Measurements from ENCODE around the gene ASIC3.
A peak's percentile ranks its signal among the peaks of the same experiment; 100 is the strongest.
"Not testable (repeated sequence)": the region's sequence is repeated elsewhere in the genome, so short reads cannot be mapped to it uniquely, and the experiment has no call there.

Gene ASIC3

DNA sequence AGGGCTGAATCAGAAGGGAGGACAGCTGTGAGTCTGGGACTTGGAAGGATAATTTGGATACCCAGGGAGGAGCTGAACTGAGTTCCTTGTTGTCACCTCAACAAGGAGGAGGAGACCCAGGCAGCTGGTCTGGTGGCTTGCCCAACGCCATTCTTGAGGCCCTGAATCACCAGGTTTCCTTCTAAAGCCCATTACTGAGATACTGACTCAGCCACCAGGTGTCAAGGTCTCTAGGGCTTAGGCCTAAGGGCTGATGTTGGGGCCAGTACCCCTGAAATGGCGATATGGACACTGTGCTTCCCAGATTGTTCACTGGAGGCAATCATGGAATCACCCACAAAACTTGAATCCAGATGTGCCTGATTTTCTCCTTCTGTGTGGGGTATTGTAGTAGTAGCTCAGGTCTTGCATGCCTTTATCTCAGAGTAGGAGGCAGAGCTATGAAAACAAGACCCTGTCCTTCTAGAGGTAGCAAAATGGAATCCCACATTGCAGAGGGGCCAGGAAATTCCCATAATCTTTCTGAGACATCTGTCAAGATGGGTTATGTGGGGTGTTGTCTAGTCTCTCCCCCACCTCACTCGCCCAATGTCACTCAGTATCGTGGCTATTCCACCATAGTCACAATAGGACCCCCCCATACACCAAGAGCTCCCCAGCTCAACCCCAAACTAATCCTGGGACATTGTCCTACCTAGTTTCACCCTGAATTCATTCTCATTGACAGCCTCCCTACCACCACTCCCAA is 22.2 kb upstream of the ASIC3 start:
- no peak overlapping the region for H2AFZ ChIP-seq (ENCODE audit: low read length, unreplicated experiment)

GRCh38 chr7:151026771-151027727 is 21.3 kb upstream of the ASIC3 start:
- not testable (repeated sequence) for H3K4me3 ChIP-seq (ENCODE audit: low read depth, low read length); H3K36me3 ChIP-seq (ENCODE audit: insufficient read depth, low read length); H3K27ac ChIP-seq (ENCODE audit: low read depth, low read length); H3K4me1 ChIP-seq (ENCODE audit: control insufficient read depth, insufficient read depth, low read length, unreplicated experiment); H3K27me3 ChIP-seq (ENCODE audit: insufficient read depth, low read length); H3K79me2 ChIP-seq (ENCODE audit: control insufficient read depth, insufficient read depth, low read length, unreplicated experiment)
- H2AFZ ChIP-seq (ENCODE audit: low read length, unreplicated experiment) = peak overlapping the region; percentile 75

More for the DNA sequence above, 22.2 kb upstream of the ASIC3 start:
- Histone ChIP-seq H3K79me2 (ENCODE audit: control insufficient read depth, insufficient read depth, low read length, unreplicated experiment) (peaks cover 9% of the 10 kb centered on the region), H3K36me3 (ENCODE audit: insufficient read depth, low read length) (no peaks in the 10 kb centered on the region), H3K4me3 (ENCODE audit: low read depth, low read length) (no peak overlapping the region), H3K4me1 (ENCODE audit: control insufficient read depth, insufficient read depth, low read length, unreplicated experiment) (peaks cover 8% of the 10 kb centered on the region), H3K27me3 (ENCODE audit: insufficient read depth, low read length) (no peaks in the 10 kb centered on the region), H3K27ac (ENCODE audit: low read depth, low read length) (no peak overlapping the region)

GRCh38 chr7:151027728-151028130 is 20.6 kb upstream of the ASIC3 start:
- peak overlapping the region; percentile 75 for H2AFZ ChIP-seq (ENCODE audit: low read length, unreplicated experiment)
- H3K27ac ChIP-seq (ENCODE audit: low read depth, low read length) = peak overlapping the region; percentile 49
- H3K4me3 ChIP-seq (ENCODE audit: low read depth, low read length) = peak overlapping the region; percentile 81
- not testable (repeated sequence) for H3K27me3 ChIP-seq (ENCODE audit: insufficient read depth, low read length); H3K4me1 ChIP-seq (ENCODE audit: control insufficient read depth, insufficient read depth, low read length, unreplicated experiment); H3K36me3 ChIP-seq (ENCODE audit: insufficient read depth, low read length); H3K79me2 ChIP-seq (ENCODE audit: control insufficient read depth, insufficient read depth, low read length, unreplicated experiment)

GRCh38 chr7:151028131-151028947 is 20.0 kb upstream of the ASIC3 start, which contains the start of gene ABCB8:
TSS of gene ABCB8 (plus strand) at chr7:151028450. CDS start at chr7:151028516, 66 bp downstream.
- H3K36me3 ChIP-seq (ENCODE audit: insufficient read depth, low read length) = no peaks in the 10 kb centered on the region
- H2AFZ ChIP-seq (ENCODE audit: low read length, unreplicated experiment) = peak within 1 kb of the TSS; percentile 75
- peaks cover 9% of the 10 kb centered on the region for H3K79me2 ChIP-seq (ENCODE audit: control insufficient read depth, insufficient read depth, low read length, unreplicated experiment)
- peak within 1 kb of the TSS; percentile 58 for H3K27ac ChIP-seq (ENCODE audit: low read depth, low read length)
- H3K27me3 ChIP-seq (ENCODE audit: insufficient read depth, low read length) = no peaks in the 10 kb centered on the region
- H3K4me1 ChIP-seq (ENCODE audit: control insufficient read depth, insufficient read depth, low read length, unreplicated experiment) = peaks cover 8% of the 10 kb centered on the region
- peak within 1 kb of the TSS; percentile 81 for H3K4me3 ChIP-seq (ENCODE audit: low read depth, low read length)

- Histone ChIP-seq H3K79me2 (ENCODE audit: control insufficient read depth, insufficient read depth, low read length, unreplicated experiment) (peaks cover 9% of the 10 kb centered on the region), H3K36me3 (ENCODE audit: insufficient read depth, low read length) (no peaks in the 10 kb centered on the region), H3K27me3 (ENCODE audit: insufficient read depth, low read length) (no peaks in the 10 kb centered on the region), H2AFZ (ENCODE audit: low read length, unreplicated experiment) (peak overlapping the region; percentile 51), H3K27ac (ENCODE audit: low read depth, low read length) (peak overlapping the region; percentile 58), H3K4me1 (ENCODE audit: control insufficient read depth, insufficient read depth, low read length, unreplicated experiment) (peaks cover 8% of the 10 kb centered on the region), H3K4me3 (ENCODE audit: low read depth, low read length) (peak overlapping the region; percentile 81)
Measured at GRCh38 chr7:151028948-151029501, 19.3 kb upstream of the ASIC3 start.

DNA sequence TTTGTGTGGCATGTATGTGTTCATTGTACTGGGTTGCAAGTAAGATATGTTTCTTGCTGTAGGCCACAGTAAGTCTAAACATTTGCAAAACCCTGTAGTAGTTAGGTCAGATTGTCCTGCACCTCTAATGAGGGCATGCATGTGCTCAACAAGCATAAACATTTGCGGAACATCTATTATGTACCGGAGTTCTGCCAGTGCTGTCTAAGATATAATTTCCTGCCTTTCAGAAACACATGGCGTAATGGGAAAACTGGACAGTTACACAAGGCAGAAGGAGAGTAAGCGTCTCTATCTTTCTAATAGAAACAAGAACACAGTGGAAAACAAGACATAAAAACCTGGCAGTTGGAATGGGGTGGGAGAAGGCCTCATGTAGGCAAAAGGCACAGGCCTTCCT is 17.3 kb upstream of the ASIC3 start:
- peaks cover 8% of the 10 kb centered on the region for H3K4me1 ChIP-seq (ENCODE audit: control insufficient read depth, insufficient read depth, low read length, unreplicated experiment)
- no peaks in the 10 kb centered on the region for H3K27me3 ChIP-seq (ENCODE audit: insufficient read depth, low read length)
- H3K27ac ChIP-seq (ENCODE audit: low read depth, low read length) = no peak overlapping the region
- H3K4me3 ChIP-seq (ENCODE audit: low read depth, low read length) = no peak overlapping the region
- no peaks in the 10 kb centered on the region for H3K36me3 ChIP-seq (ENCODE audit: insufficient read depth, low read length)
- H3K79me2 ChIP-seq (ENCODE audit: control insufficient read depth, insufficient read depth, low read length, unreplicated experiment) = peaks cover 9% of the 10 kb centered on the region
- H2AFZ ChIP-seq (ENCODE audit: low read length, unreplicated experiment) = no peak overlapping the region

DNA sequence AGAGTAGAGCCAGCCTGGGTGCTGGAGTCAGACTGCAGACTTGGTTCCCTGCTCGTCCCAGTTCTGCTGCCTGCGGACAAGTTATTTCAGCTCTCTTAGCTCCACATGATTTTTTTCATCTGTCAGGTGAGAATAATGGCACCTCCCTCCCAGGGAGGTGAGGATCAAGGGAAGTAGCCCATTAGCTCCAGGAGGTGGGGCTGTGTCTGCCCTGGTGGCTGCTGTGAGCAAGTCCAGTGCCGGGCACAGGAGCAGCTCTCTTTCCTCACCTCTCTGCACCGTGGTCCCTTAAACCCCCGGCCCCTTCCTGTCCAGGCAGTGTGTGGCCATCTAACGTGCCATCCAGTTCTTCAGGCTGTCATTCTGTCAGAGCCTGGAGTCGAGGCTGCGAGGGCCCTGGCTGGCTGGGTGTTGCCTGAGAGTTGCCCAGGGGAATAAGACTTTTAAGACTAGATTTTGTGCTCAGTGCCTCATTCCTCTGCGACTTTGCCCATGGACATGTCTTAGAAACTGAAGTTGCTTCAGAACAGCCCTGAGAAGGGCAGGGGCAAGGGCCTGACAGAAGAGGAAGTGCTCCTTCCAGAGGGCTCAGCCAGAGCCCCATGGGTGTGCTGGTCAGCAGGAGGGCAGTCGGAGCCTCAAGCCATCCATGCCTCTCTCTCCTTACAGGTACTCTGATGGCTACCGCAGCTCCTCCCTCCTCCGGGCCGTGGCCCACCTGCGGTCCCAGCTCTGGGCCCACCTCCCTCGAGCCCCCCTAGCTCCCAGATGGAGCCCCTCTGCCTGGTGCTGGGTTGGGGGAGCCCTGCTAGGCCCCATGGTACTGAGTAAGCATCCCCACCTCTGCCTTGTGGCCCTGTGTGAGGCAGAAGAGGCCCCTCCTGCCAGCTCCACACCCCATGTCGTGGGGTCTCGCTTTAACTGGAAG is 15.1 kb upstream of the ASIC3 start:
- peaks cover 4% of the 10 kb centered on the region; the same call in 1 of the 2 replicates for H3K36me3 ChIP-seq (ENCODE audit: insufficient read depth, low read length)
- H3K4me1 ChIP-seq (ENCODE audit: control insufficient read depth, insufficient read depth, low read length, unreplicated experiment) = peaks cover 10% of the 10 kb centered on the region
- H3K79me2 ChIP-seq (ENCODE audit: control insufficient read depth, insufficient read depth, low read length, unreplicated experiment) = peaks cover 9% of the 10 kb centered on the region
- H2AFZ ChIP-seq (ENCODE audit: low read length, unreplicated experiment) = no peak overlapping the region
- H3K27ac ChIP-seq (ENCODE audit: low read depth, low read length) = no peak overlapping the region
- H3K27me3 ChIP-seq (ENCODE audit: insufficient read depth, low read length) = no peaks in the 10 kb centered on the region
- no peak overlapping the region for H3K4me3 ChIP-seq (ENCODE audit: low read depth, low read length)

GRCh38 chr7:151033864-151034249 is 14.5 kb upstream of the ASIC3 start:
- Histone ChIP-seq H3K79me2 (ENCODE audit: control insufficient read depth, insufficient read depth, low read length, unreplicated experiment) (peaks cover 8% of the 10 kb centered on the region), H3K36me3 (ENCODE audit: insufficient read depth, low read length) (peaks cover 4% of the 10 kb centered on the region; the same call in 1 of the 2 replicates)

GRCh38 chr7:151034312-151035025 is 13.9 kb upstream of the ASIC3 start:
- peaks cover 4% of the 10 kb centered on the region; the same call in 1 of the 2 replicates for H3K36me3 ChIP-seq (ENCODE audit: insufficient read depth, low read length)
- H2AFZ ChIP-seq (ENCODE audit: low read length, unreplicated experiment) = no peak overlapping the region
- peaks cover 16% of the 10 kb centered on the region for H3K4me1 ChIP-seq (ENCODE audit: control insufficient read depth, insufficient read depth, low read length, unreplicated experiment)
- H3K27ac ChIP-seq (ENCODE audit: low read depth, low read length) = no peak overlapping the region
- no peaks in the 10 kb centered on the region for H3K27me3 ChIP-seq (ENCODE audit: insufficient read depth, low read length)
- H3K79me2 ChIP-seq (ENCODE audit: control insufficient read depth, insufficient read depth, low read length, unreplicated experiment) = peaks cover 4% of the 10 kb centered on the region
- no peak overlapping the region for H3K4me3 ChIP-seq (ENCODE audit: low read depth, low read length)

More at GRCh38 chr7:151033864-151034249, 14.5 kb upstream of the ASIC3 start:
- H3K27ac ChIP-seq (ENCODE audit: low read depth, low read length) = no peak overlapping the region
- H3K4me1 ChIP-seq (ENCODE audit: control insufficient read depth, insufficient read depth, low read length, unreplicated experiment) = peaks cover 16% of the 10 kb centered on the region
- H3K4me3 ChIP-seq (ENCODE audit: low read depth, low read length) = no peak overlapping the region
- no peaks in the 10 kb centered on the region for H3K27me3 ChIP-seq (ENCODE audit: insufficient read depth, low read length)
- H2AFZ ChIP-seq (ENCODE audit: low read length, unreplicated experiment) = no peak overlapping the region

All from ACC112 (cell line).